SU-DHL-6 (cell line): Measurements from ENCODE around the gene DCAF7.

ENCODE experiments used
- H2AFZ ChIP-seq: fragments of 200-600 bp; sonication (generic); 2 replicates; pipeline ENCODE4 v1.6.1; 2014; ENCODE audit warnings: low read depth, mild to moderate bottlenecking, moderate library complexity, mixed read lengths, antibody characterized with exemption, low read length; ENCODE audit not compliant: severe bottlenecking
- H3F3A ChIP-seq: fragments of 200-600 bp; shearing (Covaris generic); 2 replicates; pipeline ENCODE4 v1.6.0; 2016; ENCODE audit warnings: antibody characterized with exemption, mild to moderate bottlenecking; ENCODE audit not compliant: insufficient read depth
- H3K27ac ChIP-seq: fragments of 200-600 bp; sonication (generic); 2 replicates; pipeline ENCODE4 v1.5.1; 2016; ENCODE audit warnings: low read depth, mild to moderate bottlenecking, low read length, moderate library complexity, mixed read lengths
- H3K27me3 ChIP-seq: fragments of 200-600 bp; sonication (generic), shearing (Covaris generic); 2 replicates; pipeline ENCODE4 v1.6.0; 2014; ENCODE audit warnings: mild to moderate bottlenecking, low read length
- H3K36me3 ChIP-seq: fragments of 200-600 bp; sonication (generic); 2 replicates; pipeline ENCODE4 v1.6.1; 2014; ENCODE audit warnings: mild to moderate bottlenecking, low read length, mixed read lengths
- H3K4me2 ChIP-seq: fragments of 300-600, 200-600 bp; shearing (Covaris generic), sonication (generic); 2 replicates; pipeline ENCODE4 v1.6.0; 2014; ENCODE audit warnings: low read length, low read depth, mild to moderate bottlenecking; ENCODE audit not compliant: poor library complexity, severe bottlenecking
- H3K4me3 ChIP-seq: fragments of 200-600 bp; sonication (generic); 2 replicates; pipeline ENCODE4 v1.5.1; 2014; ENCODE audit warnings: antibody characterized with exemption, low read length, mild to moderate bottlenecking, mixed read lengths; ENCODE audit not compliant: insufficient read depth, poor library complexity, severe bottlenecking
- H3K79me2 ChIP-seq: fragments of 200-600 bp; sonication (generic); 2 replicates; pipeline ENCODE4 v1.6.1; 2014; ENCODE audit warnings: mild to moderate bottlenecking, low read length, moderate library complexity; ENCODE audit not compliant: insufficient read depth
- H3K9ac ChIP-seq: fragments of 200-600 bp; sonication (generic); 2 replicates; pipeline ENCODE4 v1.7.0; 2014; ENCODE audit warnings: mild to moderate bottlenecking, low read length
- H3K9me2 ChIP-seq: fragments of 200-600 bp; sonication (generic); replicated peaks from 2 replicates; pipeline ENCODE4 v1.6.1; 2014; ENCODE audit warnings: low read length; ENCODE audit not compliant: insufficient read depth
- H3K9me3 ChIP-seq: fragments of 200-600 bp; sonication (generic); 2 replicates; pipeline ENCODE4 v1.6.1; 2014; ENCODE audit warnings: low read length, mixed read lengths; ENCODE audit not compliant: insufficient read depth
- H4K20me1 ChIP-seq: fragments of 200-600 bp; sonication (generic); 2 replicates; pipeline ENCODE4 v1.6.1; 2014; ENCODE audit warnings: low read depth, mild to moderate bottlenecking, antibody characterized with exemption, low read length, moderate library complexity, mixed read lengths
- EZH2phosphoT487 ChIP-seq: fragments of 200-600 bp; sonication (generic), shearing (Covaris generic); conservative IDR thresholded peaks from 2 replicates; pipeline ENCODE4 v1.6.1; 2018; ENCODE audit warnings: mild to moderate bottlenecking, antibody characterized with exemption, low read length, moderate library complexity, mixed read lengths
- TF ChIP-seq, protein P1 (sequence below): fragments of 200-600 bp; sonication (generic); IDR thresholded peaks from one replicate; pipeline ENCODE4 v1.5.1; 2017; ENCODE audit warnings: antibody characterized with exemption, mild to moderate bottlenecking, low read length, moderate library complexity; ENCODE audit not compliant: insufficient read depth, poor library complexity, severe bottlenecking

DCAF7 gene

DNA sequence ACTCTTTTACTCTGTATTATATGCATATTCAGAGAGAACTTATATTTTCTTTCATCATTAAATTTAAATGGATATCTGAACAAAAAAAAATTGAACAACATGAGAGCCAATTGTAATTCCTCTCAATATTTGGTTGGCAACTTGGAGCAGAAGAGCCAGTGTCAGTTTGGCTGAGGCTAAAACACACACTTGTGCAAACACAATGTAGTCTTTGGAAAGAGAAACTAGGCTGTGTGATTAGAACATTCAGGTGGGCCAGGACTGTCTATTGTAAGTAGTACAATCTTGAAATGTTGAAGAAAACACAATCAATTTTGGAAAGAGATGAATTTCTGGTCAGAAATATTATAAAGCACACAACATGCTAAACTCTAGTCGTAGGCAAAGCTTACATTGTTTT, 17.0 kb downstream of the DCAF7 start:
- H4K20me1 ChIP-seq: peaks cover 12% of the 10 kb centered on the region
- TF ChIP-seq, protein P1, sequence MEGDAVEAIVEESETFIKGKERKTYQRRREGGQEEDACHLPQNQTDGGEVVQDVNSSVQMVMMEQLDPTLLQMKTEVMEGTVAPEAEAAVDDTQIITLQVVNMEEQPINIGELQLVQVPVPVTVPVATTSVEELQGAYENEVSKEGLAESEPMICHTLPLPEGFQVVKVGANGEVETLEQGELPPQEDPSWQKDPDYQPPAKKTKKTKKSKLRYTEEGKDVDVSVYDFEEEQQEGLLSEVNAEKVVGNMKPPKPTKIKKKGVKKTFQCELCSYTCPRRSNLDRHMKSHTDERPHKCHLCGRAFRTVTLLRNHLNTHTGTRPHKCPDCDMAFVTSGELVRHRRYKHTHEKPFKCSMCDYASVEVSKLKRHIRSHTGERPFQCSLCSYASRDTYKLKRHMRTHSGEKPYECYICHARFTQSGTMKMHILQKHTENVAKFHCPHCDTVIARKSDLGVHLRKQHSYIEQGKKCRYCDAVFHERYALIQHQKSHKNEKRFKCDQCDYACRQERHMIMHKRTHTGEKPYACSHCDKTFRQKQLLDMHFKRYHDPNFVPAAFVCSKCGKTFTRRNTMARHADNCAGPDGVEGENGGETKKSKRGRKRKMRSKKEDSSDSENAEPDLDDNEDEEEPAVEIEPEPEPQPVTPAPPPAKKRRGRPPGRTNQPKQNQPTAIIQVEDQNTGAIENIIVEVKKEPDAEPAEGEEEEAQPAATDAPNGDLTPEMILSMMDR: no peak
- no peak for TF ChIP-seq EZH2phosphoT487
- no peaks in the 10 kb centered on the region for H3K36me3 ChIP-seq
- H3K9ac ChIP-seq: no peak overlapping the region
- no peak overlapping the region for H2AFZ ChIP-seq
- H3K4me2 ChIP-seq: no peak overlapping the region
- H3K79me2 ChIP-seq: peaks cover 84% of the 10 kb centered on the region
- H3K9me2 ChIP-seq: no peaks in the 10 kb centered on the region
- no peaks in the 10 kb centered on the region for H3K27me3 ChIP-seq
- no peak overlapping the region for H3K27ac ChIP-seq
- no peaks in the 10 kb centered on the region for H3K9me3 ChIP-seq
- H3F3A ChIP-seq: 0 out of 2 replicates have a peak, but pooled peaks cover 6% of the 10 kb centered on the region
- H3K4me3 ChIP-seq: no peak overlapping the region

DNA sequence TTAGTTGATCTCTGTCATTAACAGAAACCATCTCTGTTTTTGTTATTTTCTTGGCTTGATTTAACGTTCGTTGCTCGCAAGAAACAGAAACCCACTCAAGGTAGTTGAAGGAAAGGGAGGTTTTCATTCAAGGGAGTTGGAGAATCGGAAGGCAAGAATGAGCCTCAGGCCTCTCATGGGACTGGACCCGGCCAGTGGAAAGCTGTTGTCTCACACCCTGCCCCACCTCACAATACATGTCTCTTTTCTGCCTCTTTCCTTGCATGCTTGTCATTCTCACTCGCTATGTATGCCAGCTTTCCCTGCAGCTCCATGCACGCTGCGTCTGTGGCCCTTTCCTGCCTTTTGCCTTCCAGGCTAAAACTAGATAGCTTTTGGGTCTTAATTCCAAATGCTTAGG, 18.3 kb downstream of the DCAF7 start:
- Histone ChIP-seq H3K79me2 (peaks cover 86% of the 10 kb centered on the region), H3K27me3 (no peaks in the 10 kb centered on the region), H3K36me3 (no peaks in the 10 kb centered on the region), H3K4me3 (no peak overlapping the region), H3K9me3 (no peaks in the 10 kb centered on the region), H2AFZ (no peak overlapping the region), H3K27ac (no peak overlapping the region), H4K20me1 (peaks cover 7% of the 10 kb centered on the region), H3F3A (no peaks in the 10 kb centered on the region), H3K9me2 (no peaks in the 10 kb centered on the region), H3K4me2 (no peak overlapping the region), H3K9ac (no peak overlapping the region)
- TF ChIP-seq EZH2phosphoT487: no peak
- TF ChIP-seq, protein P1: no peak

DNA sequence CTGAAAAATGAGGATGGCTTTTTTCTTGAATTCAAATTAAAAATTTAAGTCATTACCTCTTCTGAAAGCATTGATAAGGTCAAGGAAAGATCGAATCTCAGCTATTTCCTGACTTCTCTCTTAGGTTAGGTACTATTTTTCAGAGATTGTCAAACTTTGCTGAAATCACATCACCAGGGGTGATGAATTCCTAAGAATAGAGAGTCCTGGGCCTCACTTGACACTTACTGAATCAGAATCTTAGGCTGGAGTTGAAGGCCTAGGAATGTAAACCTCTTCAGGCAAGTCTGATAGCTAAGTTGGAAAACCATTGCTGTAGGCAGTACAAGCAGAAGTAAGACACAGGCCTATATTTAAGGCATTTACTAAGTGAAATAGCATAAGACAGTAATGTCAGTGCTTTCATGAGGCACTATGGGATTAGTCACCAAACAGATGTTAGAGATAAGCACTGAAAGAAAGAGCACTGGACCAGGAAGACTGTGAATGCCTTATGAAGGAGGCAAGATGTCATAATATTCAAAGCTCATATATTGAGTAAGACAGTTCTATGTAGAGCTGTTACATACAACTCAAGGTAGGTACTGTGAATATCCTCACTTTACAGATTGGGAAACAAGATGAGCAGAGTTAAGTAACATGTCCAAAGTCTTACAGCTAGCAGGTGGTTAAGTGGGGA, 21.5 kb downstream of the DCAF7 start:
- Histone ChIP-seq H3K4me2 (no peak overlapping the region), H2AFZ (no peak overlapping the region), H3K9ac (no peak overlapping the region), H3K4me3 (no peak overlapping the region), H3K9me3 (no peaks in the 10 kb centered on the region), H3K9me2 (no peaks in the 10 kb centered on the region), H3K79me2 (peaks cover 69% of the 10 kb centered on the region), H3K27me3 (no peaks in the 10 kb centered on the region), H3K36me3 (no peaks in the 10 kb centered on the region), H4K20me1 (peaks cover 7% of the 10 kb centered on the region), H3F3A (no peaks in the 10 kb centered on the region), H3K27ac (no peak overlapping the region)
- TF ChIP-seq, protein P1: no peak
- TF ChIP-seq EZH2phosphoT487: no peak
